Measurements from ENCODE around the gene FAM120B. TPM values are rescaled to one million over a fixed set of nuclear protein-coding genes. Genes with fewer than 3 reads are reported as not detected.

The FAM120B gene
- total RNA-seq, 1 experiment from 2014 or later: 15.2 TPM

- no peak for TF ChIP-seq USF2 (CRISPR knock-in tag; IDR thresholded peaks at IDR 0.05)
- no peak for TF ChIP-seq HMGXB4 (CRISPR knock-in tag; IDR thresholded peaks at IDR 0.05)
- TF ChIP-seq NFE2L1 (CRISPR knock-in tag; IDR thresholded peaks at IDR 0.05): no peak
- TF ChIP-seq ZNF232 (CRISPR knock-in tag; IDR thresholded peaks at IDR 0.05): no peak
- TF ChIP-seq STAT6 (CRISPR knock-in tag; conservative IDR thresholded peaks at IDR 0.05; ENCODE audit: low read depth): no peak
Observed at GRCh38 chr6:170443151-170443662, 136.6 kb downstream of the FAM120B start (continued).

DNA sequence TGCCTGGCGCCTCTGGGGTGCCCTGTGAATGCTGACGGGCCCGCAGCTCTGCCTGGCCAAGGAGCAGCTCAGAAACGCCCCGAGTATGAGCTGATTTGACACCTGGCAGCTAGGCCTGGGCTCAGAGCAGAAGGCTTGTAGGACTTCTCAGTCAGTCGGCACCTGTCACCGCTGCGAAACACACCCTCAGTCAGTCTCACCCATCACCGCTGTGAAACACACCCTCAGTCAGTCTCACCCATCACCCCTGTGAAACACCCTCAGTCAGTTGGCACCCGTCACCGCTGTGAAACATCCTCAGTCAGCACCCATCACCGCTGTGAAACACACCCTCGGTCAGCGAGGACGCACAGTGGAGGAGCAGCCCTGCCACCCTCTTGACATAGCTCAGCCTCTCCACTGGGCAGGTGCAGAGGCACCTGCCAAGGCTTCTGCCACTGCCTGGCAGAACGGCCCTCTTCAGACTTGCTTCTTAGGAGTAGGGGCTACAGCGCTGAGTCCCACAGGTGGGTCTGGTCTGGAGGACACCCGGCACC is 137.6 kb downstream of the FAM120B start:
- Mint-ChIP-seq H3K36me3 (no peaks in the 10 kb centered on the region), H3K4me3 (no peak overlapping the region), H3K4me1 (no peaks in the 10 kb centered on the region), H3K27ac (no peak overlapping the region), H3K9me3 (no peaks in the 10 kb centered on the region), H3K27me3 (ENCODE audit: low read depth) (no peaks in the 10 kb centered on the region)
- ATAC-seq: no peak
- TF ChIP-seq CREM (CRISPR knock-in tag; IDR thresholded peaks at IDR 0.05): no peak
- TF ChIP-seq GABPB1 (CRISPR knock-in tag; IDR thresholded peaks at IDR 0.05): no peak
- TF ChIP-seq, protein P1, sequence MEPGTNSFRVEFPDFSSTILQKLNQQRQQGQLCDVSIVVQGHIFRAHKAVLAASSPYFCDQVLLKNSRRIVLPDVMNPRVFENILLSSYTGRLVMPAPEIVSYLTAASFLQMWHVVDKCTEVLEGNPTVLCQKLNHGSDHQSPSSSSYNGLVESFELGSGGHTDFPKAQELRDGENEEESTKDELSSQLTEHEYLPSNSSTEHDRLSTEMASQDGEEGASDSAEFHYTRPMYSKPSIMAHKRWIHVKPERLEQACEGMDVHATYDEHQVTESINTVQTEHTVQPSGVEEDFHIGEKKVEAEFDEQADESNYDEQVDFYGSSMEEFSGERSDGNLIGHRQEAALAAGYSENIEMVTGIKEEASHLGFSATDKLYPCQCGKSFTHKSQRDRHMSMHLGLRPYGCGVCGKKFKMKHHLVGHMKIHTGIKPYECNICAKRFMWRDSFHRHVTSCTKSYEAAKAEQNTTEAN (CRISPR knock-in tag; IDR thresholded peaks at IDR 0.05): no peak
- TF ChIP-seq GRHL2 (CRISPR knock-in tag; IDR thresholded peaks at IDR 0.05; ENCODE audit: insufficient replicate concordance, severe bottlenecking): no peak
- no peak for TF ChIP-seq NFE2L1 (CRISPR knock-in tag; IDR thresholded peaks at IDR 0.05)
- TF ChIP-seq, protein P2, sequence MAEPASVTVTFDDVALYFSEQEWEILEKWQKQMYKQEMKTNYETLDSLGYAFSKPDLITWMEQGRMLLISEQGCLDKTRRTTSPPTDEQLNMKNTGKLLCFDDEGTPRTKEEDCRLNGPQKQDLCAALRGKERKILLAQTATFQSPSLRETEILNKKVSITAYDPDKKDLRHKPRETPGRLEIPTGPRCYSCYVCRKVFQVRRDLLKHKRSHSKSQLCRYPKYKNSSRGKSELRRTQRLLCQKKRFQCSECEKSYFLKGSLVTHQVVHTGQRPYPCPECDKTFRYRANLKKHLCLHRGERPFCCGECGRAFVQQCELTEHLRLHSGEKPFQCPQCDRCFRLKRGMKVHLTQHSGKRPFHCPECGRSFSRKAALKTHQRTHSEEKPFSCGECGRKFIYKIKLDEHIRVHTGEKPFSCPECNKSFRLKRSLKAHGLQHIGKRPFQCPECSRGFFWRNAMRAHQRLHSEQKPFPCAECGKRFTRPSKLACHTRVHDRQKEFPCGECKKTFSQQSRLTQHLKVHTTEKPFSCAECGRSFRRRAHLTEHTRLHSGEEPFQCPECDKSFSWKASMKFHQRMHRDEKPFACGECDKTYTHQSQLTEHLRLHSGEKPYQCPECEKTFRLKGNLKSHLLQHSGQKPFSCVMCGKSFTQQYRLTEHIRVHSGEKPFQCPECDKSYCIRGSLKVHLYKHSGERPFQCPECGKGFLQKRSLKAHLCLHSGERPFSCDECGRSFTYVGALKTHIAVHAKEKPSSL (CRISPR knock-in tag; conservative IDR thresholded peaks at IDR 0.05): no peak
- TF ChIP-seq, protein P3, sequence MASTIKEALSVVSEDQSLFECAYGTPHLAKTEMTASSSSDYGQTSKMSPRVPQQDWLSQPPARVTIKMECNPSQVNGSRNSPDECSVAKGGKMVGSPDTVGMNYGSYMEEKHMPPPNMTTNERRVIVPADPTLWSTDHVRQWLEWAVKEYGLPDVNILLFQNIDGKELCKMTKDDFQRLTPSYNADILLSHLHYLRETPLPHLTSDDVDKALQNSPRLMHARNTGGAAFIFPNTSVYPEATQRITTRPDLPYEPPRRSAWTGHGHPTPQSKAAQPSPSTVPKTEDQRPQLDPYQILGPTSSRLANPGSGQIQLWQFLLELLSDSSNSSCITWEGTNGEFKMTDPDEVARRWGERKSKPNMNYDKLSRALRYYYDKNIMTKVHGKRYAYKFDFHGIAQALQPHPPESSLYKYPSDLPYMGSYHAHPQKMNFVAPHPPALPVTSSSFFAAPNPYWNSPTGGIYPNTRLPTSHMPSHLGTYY (CRISPR knock-in tag; IDR thresholded peaks at IDR 0.05): no peak
- no peak for TF ChIP-seq NR3C1 (CRISPR knock-in tag; conservative IDR thresholded peaks at IDR 0.05; ENCODE audit: low read depth)
- TF ChIP-seq, protein P4, sequence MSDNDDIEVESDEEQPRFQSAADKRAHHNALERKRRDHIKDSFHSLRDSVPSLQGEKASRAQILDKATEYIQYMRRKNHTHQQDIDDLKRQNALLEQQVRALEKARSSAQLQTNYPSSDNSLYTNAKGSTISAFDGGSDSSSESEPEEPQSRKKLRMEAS (CRISPR knock-in tag; IDR thresholded peaks at IDR 0.05): no peak
- TF ChIP-seq ZSCAN18 (CRISPR knock-in tag; IDR thresholded peaks at IDR 0.05): no peak
- no peak for TF ChIP-seq ZNF263 (CRISPR knock-in tag; IDR thresholded peaks at IDR 0.05; ENCODE audit: low read depth)
- TF ChIP-seq ZNF219 (CRISPR knock-in tag; IDR thresholded peaks at IDR 0.05; ENCODE audit: borderline replicate concordance): no peak
- no peak for TF ChIP-seq CBFB (CRISPR knock-in tag; IDR thresholded peaks at IDR 0.05; ENCODE audit: low read depth)
- ChIA-PET CTCF (interaction anchor here (0.9 kb wide), 1 partner anchor 41 kb away, joined by 3 read pairs; no protein-coding TSS in a partner anchor), POLR2A (no interaction called here)
- DNase-seq (ENCODE audit: low spot score): no peak

Measured in WTC11 (cell line).